ENCODE results near the gene PALD1.

GRCh38 chr10:70589762-70590654, 111.4 kb downstream of the PALD1 start:
- no peak for TF ChIP-seq MAX (IDR thresholded peaks at IDR 0.05)
- TF ChIP-seq FOXM1 (IDR thresholded peaks at IDR 0.05; ENCODE audit: borderline replicate concordance, low read depth), result no peak
- no peak for TF ChIP-seq EGR1 (IDR thresholded peaks at IDR 0.05)

Data from Ishikawa (cell line).